ENCODE results near the gene DNAI7.

DNA sequence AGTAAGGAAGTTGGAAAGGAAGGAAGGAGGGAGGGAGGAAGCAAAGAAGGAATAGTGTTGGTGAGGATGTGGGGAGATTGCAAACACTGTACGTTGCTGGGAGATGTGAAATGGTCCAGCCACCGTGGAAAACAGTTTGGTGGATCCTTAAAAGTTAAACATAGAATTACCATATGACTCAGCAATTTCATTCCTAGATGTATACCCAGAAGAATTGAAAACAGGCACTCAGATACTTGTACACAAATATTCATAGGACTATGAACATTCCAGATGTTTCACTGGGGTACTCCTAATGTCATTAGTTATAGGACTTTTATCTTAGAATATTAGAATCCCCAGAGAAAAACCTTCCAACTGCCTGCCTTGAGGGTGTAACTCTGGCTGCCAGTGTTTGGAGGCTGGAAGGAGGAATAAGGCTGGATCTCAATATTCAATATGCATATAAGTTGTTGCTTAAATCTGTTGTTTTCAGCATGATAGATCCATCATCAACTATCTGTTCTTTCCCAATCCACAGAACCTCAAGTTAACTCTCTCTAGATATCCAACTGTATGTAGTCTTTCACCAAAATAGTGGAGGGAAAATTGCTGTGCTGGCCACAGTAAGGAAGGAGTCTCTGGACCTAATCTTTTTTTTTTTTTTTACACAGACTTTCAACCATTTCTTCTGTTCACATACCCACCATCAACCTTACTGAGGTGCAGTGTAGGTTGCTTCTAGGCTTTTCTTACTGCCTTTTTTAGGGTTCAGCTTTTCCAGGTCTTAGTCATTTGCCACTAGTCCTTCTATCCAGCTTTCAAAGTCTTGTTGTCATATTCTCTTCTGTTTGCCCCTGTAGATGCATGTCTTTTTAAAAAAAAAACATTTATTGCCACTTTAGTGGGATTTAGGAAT is 94.5 kb downstream of the DNAI7 start:
- TF ChIP-seq, protein P1, sequence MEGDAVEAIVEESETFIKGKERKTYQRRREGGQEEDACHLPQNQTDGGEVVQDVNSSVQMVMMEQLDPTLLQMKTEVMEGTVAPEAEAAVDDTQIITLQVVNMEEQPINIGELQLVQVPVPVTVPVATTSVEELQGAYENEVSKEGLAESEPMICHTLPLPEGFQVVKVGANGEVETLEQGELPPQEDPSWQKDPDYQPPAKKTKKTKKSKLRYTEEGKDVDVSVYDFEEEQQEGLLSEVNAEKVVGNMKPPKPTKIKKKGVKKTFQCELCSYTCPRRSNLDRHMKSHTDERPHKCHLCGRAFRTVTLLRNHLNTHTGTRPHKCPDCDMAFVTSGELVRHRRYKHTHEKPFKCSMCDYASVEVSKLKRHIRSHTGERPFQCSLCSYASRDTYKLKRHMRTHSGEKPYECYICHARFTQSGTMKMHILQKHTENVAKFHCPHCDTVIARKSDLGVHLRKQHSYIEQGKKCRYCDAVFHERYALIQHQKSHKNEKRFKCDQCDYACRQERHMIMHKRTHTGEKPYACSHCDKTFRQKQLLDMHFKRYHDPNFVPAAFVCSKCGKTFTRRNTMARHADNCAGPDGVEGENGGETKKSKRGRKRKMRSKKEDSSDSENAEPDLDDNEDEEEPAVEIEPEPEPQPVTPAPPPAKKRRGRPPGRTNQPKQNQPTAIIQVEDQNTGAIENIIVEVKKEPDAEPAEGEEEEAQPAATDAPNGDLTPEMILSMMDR (IDR thresholded peaks at IDR 0.05): no peak
- no peak for TF ChIP-seq POLR2A (IDR thresholded peaks at IDR 0.05)
- TF ChIP-seq EP300 (IDR thresholded peaks at IDR 0.05): no peak
- TF ChIP-seq POLR2AphosphoS5 (IDR thresholded peaks at IDR 0.05): no peak

All from sigmoid colon (tissue), 4 donors.